ENCODE results near the gene CDC42EP1. TPM values are rescaled to one million over a fixed set of nuclear protein-coding genes. Genes with fewer than 3 reads are reported as not detected.
"Not testable (repeated sequence)": the region's sequence is repeated elsewhere in the genome, so short reads cannot be mapped to it uniquely, and the experiment has no call there.

CDC42EP1 gene
- total RNA-seq, 1 experiment from 2014 or later: 75.0 TPM

DNA sequence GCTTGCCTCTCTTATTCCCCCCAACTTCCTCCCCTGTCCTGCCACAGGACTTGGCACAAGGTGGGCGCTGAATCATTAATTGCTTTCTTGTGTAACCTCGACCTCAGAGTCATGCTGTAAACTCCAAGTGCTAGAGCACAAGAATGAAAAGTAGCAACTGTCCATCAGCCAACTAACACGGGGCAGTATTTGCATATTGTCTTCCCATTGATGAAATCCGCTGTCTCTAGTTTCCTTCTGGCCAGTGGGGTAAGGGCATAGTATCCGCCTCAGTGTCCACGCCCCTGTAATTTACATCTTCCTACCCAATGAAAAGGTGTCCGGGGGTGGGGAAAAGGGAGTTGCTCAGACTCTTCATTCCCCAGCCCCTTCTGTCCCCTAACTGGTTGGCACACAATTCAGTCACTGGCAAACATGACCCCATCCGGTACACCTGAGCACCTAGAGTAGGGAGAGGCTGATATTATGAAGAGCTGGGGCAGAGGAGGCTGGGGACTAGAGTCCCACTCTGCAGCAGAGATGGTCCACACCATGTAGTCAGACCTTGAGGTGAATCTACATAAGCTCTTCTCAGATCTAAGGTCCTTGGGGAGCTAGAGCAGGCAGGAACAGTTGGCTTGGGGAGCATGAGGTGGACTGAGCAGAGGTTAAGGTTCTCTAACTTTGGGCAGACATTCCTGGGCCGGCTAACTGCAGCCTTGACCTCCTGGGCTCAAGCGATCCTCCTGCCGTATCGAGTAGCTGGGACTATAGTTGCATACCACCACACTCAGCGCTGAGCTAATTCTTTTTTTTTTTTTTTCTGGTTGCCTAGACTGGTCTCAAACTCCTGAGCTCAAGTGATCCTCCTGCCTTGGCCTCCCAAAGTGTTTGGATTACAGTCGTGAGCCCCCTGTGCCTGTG, 41.5 kb downstream of the CDC42EP1 start:
- Histone ChIP-seq H3K9me3 (no peaks in the 10 kb centered on the region), H3K4me3 (ENCODE audit: low read depth, low read length) (peak overlapping the region; percentile 23), H3K27me3 (replicated peaks; ENCODE audit: control insufficient read depth, insufficient read depth, low read length) (no peaks in the 10 kb centered on the region), H3K4me1 (peaks cover 14% of the 10 kb centered on the region), H3K36me3 (ENCODE audit: control insufficient read depth, insufficient read depth, low read length) (no peaks in the 10 kb centered on the region)
- TSS peak; percentile 84 for BruUV-seq (replicated peaks)
- peak; percentile 87 to 91 for DNase-seq
- ChIA-PET POLR2A (interaction anchor here (0.5 kb wide), 1 partner anchor 210 kb away, joined by 3 read pairs; no protein-coding TSS in a partner anchor), CTCF (interaction anchor here (0.6 to 1.7 kb wide), 4 partner anchors 9 to 505 kb away, joined by 3 to 13 read pairs (median 6); partner anchors contain the start of gene LGALS2)
- Mint-ChIP-seq H3K27me3 (ENCODE audit: insufficient read depth, unreplicated experiment) (no peaks in the 10 kb centered on the region), H3K9me3 (ENCODE audit: unreplicated experiment) (no peaks in the 10 kb centered on the region), H3K36me3 (ENCODE audit: insufficient read depth, unreplicated experiment) (no peaks in the 10 kb centered on the region), H3K27ac (ENCODE audit: unreplicated experiment) (peak overlapping the region; percentile 85), H3K4me3 (ENCODE audit: unreplicated experiment) (peak overlapping the region; percentile 72), H3K4me1 (ENCODE audit: low read depth, unreplicated experiment) (peaks cover 25% of the 10 kb centered on the region)
- no peak for TF ChIP-seq CTCF (IDR thresholded peaks at IDR 0.05; ENCODE audit: insufficient read depth in 1 of 2, low read depth in 1 of 2, low read length in 1 of 2, severe bottlenecking in 1 of 2, unreplicated experiment in 1 of 2)
- intact Hi-C loops (cut with micrococcal nuclease; ENCODE audit: unreplicated experiment): loop anchor here (10.0 kb wide), 1 partner anchor 83 kb away; the partner anchor contains the start of gene NOL12

DNA sequence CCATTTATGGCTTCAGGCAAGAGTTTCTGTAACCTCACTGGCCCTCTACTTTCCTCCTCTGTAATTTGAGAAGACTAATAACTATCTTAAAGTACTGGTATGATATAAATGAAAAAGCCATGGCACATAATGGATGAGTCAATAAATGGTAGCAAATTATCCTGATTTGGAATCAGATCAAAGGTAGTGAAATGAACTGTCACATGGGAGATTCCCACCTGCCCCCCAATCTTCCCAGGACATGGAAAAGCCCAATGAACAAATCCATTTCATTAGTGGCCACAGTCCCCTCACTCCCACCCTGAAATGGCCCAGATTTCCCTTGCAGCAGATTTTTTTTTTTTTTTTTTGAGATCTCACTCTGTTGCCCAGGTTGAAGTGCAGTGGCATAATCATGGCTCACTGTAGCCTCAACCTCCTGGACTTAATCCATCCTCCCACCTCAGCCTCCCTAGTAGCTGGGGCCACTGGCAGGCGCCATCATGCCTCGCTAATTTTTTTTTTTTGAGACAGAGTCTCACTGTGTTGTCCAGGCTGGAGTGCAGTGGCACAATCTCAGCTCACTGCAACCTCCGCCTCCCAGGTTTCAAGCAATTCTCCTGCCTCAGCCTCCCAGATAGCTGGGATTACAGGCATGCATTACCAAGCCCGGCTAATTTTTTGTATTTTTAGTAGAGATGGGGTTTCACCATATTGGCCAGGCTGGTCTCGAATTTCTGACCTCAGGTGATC, 42.4 kb downstream of the CDC42EP1 start:
- POLR2A ChIA-PET; DNase-seq; H3K36me3 ChIP-seq (ENCODE audit: control insufficient read depth, insufficient read depth, low read length); H3K4me3 Mint-ChIP-seq (ENCODE audit: unreplicated experiment); H3K9me3 ChIP-seq; H3K4me3 ChIP-seq (ENCODE audit: low read depth, low read length); H3K36me3 Mint-ChIP-seq (ENCODE audit: insufficient read depth, unreplicated experiment); H3K27me3 ChIP-seq (replicated peaks; ENCODE audit: control insufficient read depth, insufficient read depth, low read length); BruUV-seq (replicated peaks); H3K27me3 Mint-ChIP-seq (ENCODE audit: insufficient read depth, unreplicated experiment); H3K9me3 Mint-ChIP-seq (ENCODE audit: unreplicated experiment): not testable (repeated sequence)
- Mint-ChIP-seq H3K4me1 (ENCODE audit: low read depth, unreplicated experiment) (peaks cover 25% of the 10 kb centered on the region), H3K27ac (ENCODE audit: unreplicated experiment) (peak overlapping the region; percentile 85)
- peaks cover 14% of the 10 kb centered on the region for H3K4me1 ChIP-seq
- intact Hi-C loops (cut with micrococcal nuclease; ENCODE audit: unreplicated experiment): loop anchor here (10.0 kb wide), 1 partner anchor 82 kb away; the partner anchor contains the start of gene NOL12
- CTCF ChIA-PET: interaction anchor here (0.8 to 1.7 kb wide), 3 partner anchors 10 to 36 kb away, joined by 5 to 13 read pairs (median 7); partner anchors contain the start of gene LGALS2

GRCh38 chr22:37604074-37604473, 43.8 kb downstream of the CDC42EP1 start:
- H3K4me3 ChIP-seq (ENCODE audit: low read depth, low read length): no peak overlapping the region
- DNase-seq: no peak
- no peaks in the 10 kb centered on the region for H3K9me3 Mint-ChIP-seq (ENCODE audit: unreplicated experiment)
- no peak for TF ChIP-seq CTCF (IDR thresholded peaks at IDR 0.05; ENCODE audit: insufficient read depth in 1 of 2, low read depth in 1 of 2, low read length in 1 of 2, severe bottlenecking in 1 of 2, unreplicated experiment in 1 of 2)
- no peak overlapping the region for H3K4me3 Mint-ChIP-seq (ENCODE audit: unreplicated experiment)
- ChIA-PET POLR2A (no interaction called here), CTCF (no interaction called here)
- no peaks in the 10 kb centered on the region for H3K36me3 ChIP-seq (ENCODE audit: control insufficient read depth, insufficient read depth, low read length)
- H3K36me3 Mint-ChIP-seq (ENCODE audit: insufficient read depth, unreplicated experiment): peaks cover 17% of the 10 kb centered on the region
- H3K9me3 ChIP-seq: no peaks in the 10 kb centered on the region
- H3K27me3 Mint-ChIP-seq (ENCODE audit: insufficient read depth, unreplicated experiment): no peaks in the 10 kb centered on the region
- H3K27ac Mint-ChIP-seq (ENCODE audit: unreplicated experiment): no peak overlapping the region
- BruUV-seq (replicated peaks): no TSS peak
- H3K27me3 ChIP-seq (replicated peaks; ENCODE audit: control insufficient read depth, insufficient read depth, low read length): no peaks in the 10 kb centered on the region
- H3K4me1 Mint-ChIP-seq (ENCODE audit: low read depth, unreplicated experiment): peaks cover 22% of the 10 kb centered on the region
- peaks cover 14% of the 10 kb centered on the region for H3K4me1 ChIP-seq
- intact Hi-C loops (cut with micrococcal nuclease; ENCODE audit: unreplicated experiment): loop anchor here (10.0 kb wide), 1 partner anchor 81 kb away; the partner anchor contains the start of gene NOL12

All from Caco-2 (cell line).